A549 (cell line): ENCODE results near the gene ANP32E. TPM values are rescaled to one million over a fixed set of nuclear protein-coding genes. Genes with fewer than 3 reads are reported as not detected.
A peak's percentile ranks its signal among the peaks of the same experiment; 100 is the strongest.

Experiments used
- ATAC-seq, 2 experiments: fragments of 200-7000 bp in 1 of 2; fragments of >200 bp in 1 of 2; cut with Nextera tagmentation in 1 of 2; cut with Tn5 transposase in 1 of 2; 3 replicates each; pipeline versions ENCODE4 v1.8.0 to v1.9.1; 2018 to 2020; ENCODE audit warnings: mild to moderate bottlenecking in 1 of 2, moderate library complexity in 1 of 2
- CTCF ChIA-PET: fragments of 300-600 bp; sonication (Branson Sonifier 250); formaldehyde crosslinking; extraction: SDS; loops from one replicate; lab custom pipeline; 2021; ENCODE audit warnings: antibody characterized with exemption, inconsistent platforms; lab: Yijun Ruan, JAX
- POLR2A ChIA-PET: fragments of 350-600 bp; formaldehyde crosslinking; extraction: SDS; loops from one replicate; lab custom pipeline; 2021; ENCODE audit warnings: antibody characterized with exemption, inconsistent platforms; lab: Yijun Ruan, JAX
- DNase-seq, 2 experiments: peaks; one replicate each; pipeline versions ENCODE4 v3.0.0 to v3.0.0-alpha.2; 2011 to 2016; ENCODE audit warnings: low read depth in 1 of 2, low spot score in 1 of 2
- FAIRE-seq: peaks from 2 replicates; lab custom pipeline; 2011; peaks lifted over from hg19 to GRCh38; lab: Jason Lieb, UNC
- H3K27ac ChIP-seq, 2 experiments: fragments of >200 bp; sonication (Bioruptor Twin); formaldehyde crosslinking; 3 replicates each; pipeline ENCODE4 v1.5.1; 2016 to 2017
- H3K4me1 ChIP-seq: fragments of >200 bp; sonication (Bioruptor Twin); formaldehyde crosslinking; 3 replicates; pipeline ENCODE4 v1.6.1; 2016
- H3K4me2 ChIP-seq: fragments of >200 bp; sonication (Bioruptor Twin); formaldehyde crosslinking; 3 replicates; pipeline ENCODE4 v1.6.1; 2016
- H3K4me3 ChIP-seq: fragments of >200 bp; sonication (Bioruptor Twin); formaldehyde crosslinking; 3 replicates; pipeline ENCODE4 v1.5.1; 2016
- H3K9me3 ChIP-seq: fragments of >200 bp; sonication (Bioruptor Twin); formaldehyde crosslinking; 3 replicates; pipeline ENCODE4 v1.6.1; 2016
- BCL3 ChIP-seq: fragments of >200 bp; sonication (Bioruptor Twin); formaldehyde crosslinking; IDR thresholded peaks from 3 replicates; pipeline ENCODE4 v1.6.1; 2016
- BHLHE40 ChIP-seq: IDR thresholded peaks from 2 replicates; pipeline ENCODE4 v1.6.1; 2012; ENCODE audit warnings: low read depth, low read length, inconsistent platforms
- CEBPB ChIP-seq, 2 experiments: fragments of >200 bp in 1 of 2; sonication (Bioruptor Twin) in 1 of 2; formaldehyde crosslinking in 1 of 2; IDR thresholded peaks; 2 replicates each; pipeline ENCODE4 v1.6.1; 2012 to 2016
- CHD4 ChIP-seq: fragments of 200-600 bp; sonication (generic); IDR thresholded peaks from 2 replicates; pipeline ENCODE4 v1.6.1; 2016; ENCODE audit warnings: antibody characterized with exemption, mild to moderate bottlenecking, borderline replicate concordance
- CTCF ChIP-seq: fragments of >200 bp; sonication (Bioruptor Twin); formaldehyde crosslinking; IDR thresholded peaks from 3 replicates; pipeline ENCODE4 v1.5.1; 2016
- E2F6 ChIP-seq: IDR thresholded peaks from 2 replicates; pipeline ENCODE4 v1.6.1; 2012; ENCODE audit warnings: low read depth, borderline replicate concordance
- EHF ChIP-seq: fragments of 250-450 bp; sonication (Bioruptor Pico); IDR thresholded peaks from 2 replicates; pipeline ENCODE4 v1.5.0; 2020; ENCODE audit warnings: mild to moderate bottlenecking
- ESRRA ChIP-seq: fragments of 150-350 bp; IDR thresholded peaks from 2 replicates; pipeline ENCODE4 v1.6.1; 2014; ENCODE audit warnings: mild to moderate bottlenecking, low read length, borderline replicate concordance
- FOSB ChIP-seq: fragments of 250-450 bp; sonication (Bioruptor Pico); IDR thresholded peaks from 2 replicates; pipeline ENCODE4 v1.5.0; 2020; ENCODE audit warnings: mild to moderate bottlenecking, moderate library complexity
- FOXS1 ChIP-seq: fragments of 250-450 bp; sonication (Bioruptor Pico); IDR thresholded peaks from 2 replicates; pipeline ENCODE4 v1.5.0; 2020; ENCODE audit warnings: mild to moderate bottlenecking, moderate library complexity
- GATA3 ChIP-seq: IDR thresholded peaks from 2 replicates; pipeline ENCODE4 v1.6.1; 2012; ENCODE audit warnings: borderline replicate concordance
- HDAC2 ChIP-seq: fragments of 200-600 bp; sonication (generic); IDR thresholded peaks from 2 replicates; pipeline ENCODE4 v1.6.1; 2016
- HES2 ChIP-seq: fragments of >200 bp; sonication (Bioruptor Twin); formaldehyde crosslinking; IDR thresholded peaks from 2 replicates; pipeline ENCODE4 v1.6.1; 2016
- HEYL ChIP-seq: fragments of 250-450 bp; sonication (Bioruptor Pico); IDR thresholded peaks from 2 replicates; pipeline ENCODE4 v1.8.0; 2021; ENCODE audit warnings: mild to moderate bottlenecking, moderate library complexity
- HOXB5 ChIP-seq: fragments of 250-450 bp; sonication (Bioruptor Pico); IDR thresholded peaks from 2 replicates; pipeline ENCODE4 v1.5.0; 2020; ENCODE audit warnings: mild to moderate bottlenecking, moderate library complexity
- JUN ChIP-seq, 2 experiments: fragments of >200 bp; sonication (Bioruptor Twin); formaldehyde crosslinking; IDR thresholded peaks; 2 replicates in 1 of 2; 3 replicates in 1 of 2; pipeline ENCODE4 v1.6.1; 2016 to 2017
- JUNB ChIP-seq: fragments of >200 bp; sonication (Bioruptor Twin); formaldehyde crosslinking; IDR thresholded peaks from 2 replicates; pipeline ENCODE4 v1.6.1; 2016
- KDM5A ChIP-seq: fragments of 200-600 bp; sonication (generic); IDR thresholded peaks from 2 replicates; pipeline ENCODE4 v1.6.1; 2016; ENCODE audit warnings: antibody characterized with exemption, mild to moderate bottlenecking
- MAX ChIP-seq: IDR thresholded peaks from 2 replicates; pipeline ENCODE4 v1.6.1; 2012
- MYC ChIP-seq: IDR thresholded peaks from 2 replicates; pipeline ENCODE4 v1.6.1; 2012; ENCODE audit warnings: mild to moderate bottlenecking, inconsistent platforms, low read length, improper control_type of control experiment, borderline replicate concordance
- PBX3 ChIP-seq: IDR thresholded peaks from 2 replicates; pipeline ENCODE4 v1.6.1; 2012
- PHF8 ChIP-seq: fragments of 200-600 bp; sonication (generic); IDR thresholded peaks from 2 replicates; pipeline ENCODE4 v1.6.1; 2016; ENCODE audit warnings: low read depth, mild to moderate bottlenecking, antibody characterized with exemption, moderate library complexity, borderline replicate concordance
- POLR2A ChIP-seq: IDR thresholded peaks from 2 replicates; pipeline ENCODE4 v1.6.1; 2012; ENCODE audit warnings: mild to moderate bottlenecking, low read length
- RARB ChIP-seq: fragments of 250-450 bp; sonication (Bioruptor Pico); IDR thresholded peaks from 2 replicates; pipeline ENCODE4 v1.8.0; 2021; ENCODE audit warnings: mild to moderate bottlenecking, moderate library complexity
- RCOR1 ChIP-seq: fragments of 150-350 bp; IDR thresholded peaks from 2 replicates; pipeline ENCODE4 v1.6.1; 2014; ENCODE audit warnings: antibody characterized with exemption, low read length, low read depth
- RNF2 ChIP-seq: fragments of 200-600 bp; sonication (generic); IDR thresholded peaks from 2 replicates; pipeline ENCODE4 v1.6.1; 2016; ENCODE audit warnings: low read depth, mild to moderate bottlenecking, antibody characterized with exemption, moderate library complexity, borderline replicate concordance
- TP53 ChIP-seq: fragments of 250-450 bp; sonication (Bioruptor Pico); IDR thresholded peaks from 2 replicates; pipeline ENCODE4 v1.5.0; 2021; ENCODE audit warnings: mild to moderate bottlenecking, moderate library complexity
- USF2 ChIP-seq: fragments of 450-650 bp; IDR thresholded peaks from 2 replicates; pipeline ENCODE4 v1.6.1; 2014; ENCODE audit warnings: antibody characterized with exemption
- ZSCAN20 ChIP-seq: fragments of 250-450 bp; sonication (Bioruptor Pico); IDR thresholded peaks from 2 replicates; pipeline ENCODE4 v1.8.0; 2022; ENCODE audit warnings: mild to moderate bottlenecking, moderate library complexity
- WGBS: methylation state at CpG from one replicate; pipeline ENCODE4 v1.1.6; 2017; ENCODE audit errors: missing lambda C conversion rate; 5-methylcytosine and 5-hydroxymethylcytosine counted together
- polyA plus RNA-seq, 4 experiments: library from polyadenylated mRNA; depleted of rRNA in 3 of 4; stranded (reverse); fragments of >200 nt; fragmentation: RNase III in 1 of 4; extraction: RNeasy Plus Mini Kit Qiagen cat#74134 plus additional on column Dnase treatment in 1 of 4; gene quantifications; 2 replicates in 3 of 4; 3 replicates in 1 of 4; pipeline ENCODE4 v1.2.3, GENCODE V29; 2011 to 2017

ANP32E gene
- polyA plus RNA-seq, 2 of the 4 experiments (the other 2 are of a cell fraction) = 60.0 to 128 TPM

GRCh38 chr1:150185481-150185880 lies 50.4 kb downstream of the ANP32E start:
- 93% methylated on average over 7 of the region's 7 CpGs for WGBS
- CTCF ChIA-PET = interaction anchor here (0.7 to 4.2 kb wide), 4 partner anchors 26 to 223 kb away, joined by 4 to 75 read pairs (median 16); no protein-coding TSS in a partner anchor
- 0 out of 6 replicates have a peak overlapping the region, but pooled peaks of 1 of the 2 experiments have one; percentile 73 for H3K27ac ChIP-seq
- no peak overlapping the region for H3K4me3 ChIP-seq
- peaks cover 15% of the 10 kb centered on the region; the same call in 2 of the 3 replicates for H3K4me1 ChIP-seq
- H3K9me3 ChIP-seq = no peaks in the 10 kb centered on the region
- FAIRE-seq = no peak
- no peak overlapping the region for H3K4me2 ChIP-seq
- TF ChIP-seq EHF (CRISPR knock-in tag) (no peak), CTCF (no peak), ZSCAN20 (CRISPR knock-in tag) (no peak), RNF2 (no peak), HOXB5 (no peak), CHD4 (no peak), CEBPB (IDR thresholded peaks at IDR 0.05) (no peak)
- TF ChIP-seq, all 56 proteins: peak for 0
- no peak for DNase-seq
- POLR2A ChIA-PET = no interaction called here
- ATAC-seq = no peak

GRCh38 chr1:150183061-150183460 lies 52.9 kb downstream of the ANP32E start:
- no peak overlapping the region for H3K4me3 ChIP-seq
- 88% methylated on average over 3 of the region's 3 CpGs for WGBS
- no peak for DNase-seq
- no peaks in the 10 kb centered on the region for H3K9me3 ChIP-seq
- no peak overlapping the region for H3K27ac ChIP-seq
- TF ChIP-seq E2F6 (no peak), KDM5A (no peak), HEYL (CRISPR knock-in tag) (no peak), ESRRA (no peak), JUNB (no peak), FOXS1 (CRISPR knock-in tag) (no peak), HES2 (no peak), JUN (IDR thresholded peaks at IDR 0.05) (no peak), FOSB (no peak), MAX (no peak), HDAC2 (no peak)
- no peak overlapping the region for H3K4me2 ChIP-seq
- POLR2A ChIA-PET = interaction anchor here (1.2 kb wide), 1 partner anchor 295 kb away, joined by 3 read pairs; a partner anchor contains a TSS
- ATAC-seq = no peak
- H3K4me1 ChIP-seq = peaks cover 15% of the 10 kb centered on the region; the same call in 2 of the 3 replicates
- FAIRE-seq = no peak
- CTCF ChIA-PET = interaction anchor here (1.2 to 2.0 kb wide), 3 partner anchors 14 to 295 kb away, joined by 3 to 9 read pairs (median 5); a partner anchor contains a TSS

- ATAC-seq (no peak), DNase-seq (no peak)
- H3K4me2 ChIP-seq = no peak overlapping the region
- WGBS = 84% methylated on average over 11 of the region's 11 CpGs
- no peak overlapping the region for H3K27ac ChIP-seq
- H3K4me1 ChIP-seq = peaks cover 11% of the 10 kb centered on the region; the same call in 2 of the 3 replicates
- H3K4me3 ChIP-seq = no peak overlapping the region
- TF ChIP-seq HDAC2 = no peak
- no peak for TF ChIP-seq POLR2A
- TF ChIP-seq RCOR1 = no peak
- TF ChIP-seq RARB (CRISPR knock-in tag) = no peak
- TF ChIP-seq BHLHE40 = no peak
- no peak for TF ChIP-seq MYC
- TF ChIP-seq GATA3 = no peak
- no peak for TF ChIP-seq USF2
- TF ChIP-seq PHF8 = no peak
- no peak for TF ChIP-seq BCL3
- no peak for TF ChIP-seq PBX3
- no peak for TF ChIP-seq HEYL (CRISPR knock-in tag)
- no peak for TF ChIP-seq TP53 (CRISPR knock-in tag)
- TF ChIP-seq, all 56 proteins: peak for 0
- ChIA-PET POLR2A (interaction anchor here (0.6 kb wide), 1 partner anchor 640 kb away, joined by 3 read pairs; no protein-coding TSS in a partner anchor), CTCF (interaction anchor here (1.2 to 2.0 kb wide), 4 partner anchors 13 to 294 kb away, joined by 4 to 9 read pairs (median 6); a partner anchor contains a TSS)
- H3K9me3 ChIP-seq = no peaks in the 10 kb centered on the region
- no peak for FAIRE-seq
Observed at GRCh38 chr1:150182247-150182646, 53.7 kb downstream of the ANP32E start.
